K562 (cell line): ENCODE results near the gene DGKZ. TPM values are rescaled to one million over a fixed set of nuclear protein-coding genes. Genes with fewer than 3 reads are reported as not detected.

Experiments used
- ATF1 ChIP-seq, 2 experiments: fragments of 450-650 bp in 1 of 2; IDR thresholded peaks; 2 replicates each; pipeline ENCODE4 v1.6.1; 2016; ENCODE audit warnings: missing compliant biosample characterization in 1 of 2, missing genetic modification characterization in 1 of 2
- ILF3 ChIP-seq: fragments of 450-650 bp; IDR thresholded peaks from 2 replicates; pipeline ENCODE4 v1.6.1; 2018; ENCODE audit warnings: antibody characterized with exemption, mild to moderate bottlenecking, moderate library complexity, borderline replicate concordance
- L3MBTL2 ChIP-seq: fragments of 450-650 bp; IDR thresholded peaks from 2 replicates; pipeline ENCODE4 v1.6.1; 2016; ENCODE audit warnings: mild to moderate bottlenecking, moderate library complexity
- NFATC3 ChIP-seq: fragments of 450-650 bp; IDR thresholded peaks from 2 replicates; pipeline ENCODE4 v1.6.1; 2017; ENCODE audit warnings: mild to moderate bottlenecking
- PTRF ChIP-seq: fragments of 450-650 bp; IDR thresholded peaks from 2 replicates; pipeline ENCODE4 v1.6.1; 2016; ENCODE audit warnings: mild to moderate bottlenecking, missing genetic modification characterization, missing compliant biosample characterization
- RFX1 ChIP-seq: fragments of 450-650 bp; IDR thresholded peaks from 2 replicates; pipeline ENCODE4 v1.6.1; 2016; ENCODE audit warnings: mild to moderate bottlenecking, moderate library complexity
- SAFB ChIP-seq: fragments of 200-400 bp; formaldehyde crosslinking; IDR thresholded peaks from 2 replicates; pipeline ENCODE4 v1.6.1; 2017; ENCODE audit warnings: low read depth, low read length, borderline replicate concordance
- SNIP1 ChIP-seq: fragments of 450-650 bp; IDR thresholded peaks from 2 replicates; pipeline ENCODE4 v1.7.1; 2017; ENCODE audit warnings: low read depth, mild to moderate bottlenecking
- ZBTB7A ChIP-seq: IDR thresholded peaks from 2 replicates; pipeline ENCODE4 v1.6.1; 2011; ENCODE audit warnings: low read depth, mild to moderate bottlenecking, low read length, moderate library complexity, borderline replicate concordance; ENCODE audit not compliant: control insufficient read depth
- ZNF3 ChIP-seq: fragments of 250-450 bp; sonication (Bioruptor Pico); IDR thresholded peaks from 2 replicates; pipeline ENCODE4 v1.5.0; 2021; ENCODE audit warnings: mild to moderate bottlenecking, moderate library complexity
- ZNF583 ChIP-seq: fragments of 250-450 bp; sonication (Bioruptor Pico); IDR thresholded peaks from 2 replicates; pipeline ENCODE4 v1.4.0; 2020
- ZNF586 ChIP-seq: fragments of 450-650 bp; formaldehyde crosslinking; conservative IDR thresholded peaks from 2 replicates; pipeline ENCODE4 v1.4.0; 2020; ENCODE audit warnings: mild to moderate bottlenecking, moderate library complexity
- polyA plus RNA-seq, 8 experiments: library from polyadenylated mRNA; depleted of rRNA in 4 of 8; stranded (reverse) in 5 of 8; unstranded in 3 of 8; fragments of >200 nt; fragmentation: Nextera tagmentation in 2 of 8; fragmentation: Illumina TruSeq in 1 of 8; extraction: Ambion mirVana in 2 of 8; extraction: Trizol in 1 of 8; gene quantifications; 2 replicates each; pipeline versions ENCODE4 v1.2.1 to v1.2.3, GENCODE V29; 2011 to 2014; ENCODE audit warnings: inconsistent platforms in 1 of 8, missing spikeins in 1 of 8
- total RNA-seq, 7 experiments: library from RNA; depleted of rRNA in 6 of 7; stranded (reverse); fragments of >200 nt in 6 of 7; fragmentation: Illumina TruSeq in 2 of 7; extraction: Trizol in 2 of 7; gene quantifications; 2 replicates each; pipeline versions ENCODE4 v1.2.1 to v1.2.3, GENCODE V29; 2011 to 2021; ENCODE audit warnings: low replicate concordance in 1 of 7
- TF ChIP-seq, protein P1 (sequence below): fragments of 450-650 bp; IDR thresholded peaks from 2 replicates; pipeline ENCODE4 v1.7.1; 2018; ENCODE audit warnings: mild to moderate bottlenecking, low read depth; ENCODE audit not compliant: partially characterized antibody
- TF ChIP-seq, protein P2 (sequence below): fragments of 450-650 bp; IDR thresholded peaks from 2 replicates; pipeline ENCODE4 v1.6.1; 2016; ENCODE audit warnings: mild to moderate bottlenecking, moderate library complexity

Gene DGKZ
- total and polyA plus RNA-seq, 9 of the 15 experiments (the other 6 are each of a cell fraction or from before 2014, with no cell fraction given) = 0.51 to 100 (median 44.2) TPM

DNA sequence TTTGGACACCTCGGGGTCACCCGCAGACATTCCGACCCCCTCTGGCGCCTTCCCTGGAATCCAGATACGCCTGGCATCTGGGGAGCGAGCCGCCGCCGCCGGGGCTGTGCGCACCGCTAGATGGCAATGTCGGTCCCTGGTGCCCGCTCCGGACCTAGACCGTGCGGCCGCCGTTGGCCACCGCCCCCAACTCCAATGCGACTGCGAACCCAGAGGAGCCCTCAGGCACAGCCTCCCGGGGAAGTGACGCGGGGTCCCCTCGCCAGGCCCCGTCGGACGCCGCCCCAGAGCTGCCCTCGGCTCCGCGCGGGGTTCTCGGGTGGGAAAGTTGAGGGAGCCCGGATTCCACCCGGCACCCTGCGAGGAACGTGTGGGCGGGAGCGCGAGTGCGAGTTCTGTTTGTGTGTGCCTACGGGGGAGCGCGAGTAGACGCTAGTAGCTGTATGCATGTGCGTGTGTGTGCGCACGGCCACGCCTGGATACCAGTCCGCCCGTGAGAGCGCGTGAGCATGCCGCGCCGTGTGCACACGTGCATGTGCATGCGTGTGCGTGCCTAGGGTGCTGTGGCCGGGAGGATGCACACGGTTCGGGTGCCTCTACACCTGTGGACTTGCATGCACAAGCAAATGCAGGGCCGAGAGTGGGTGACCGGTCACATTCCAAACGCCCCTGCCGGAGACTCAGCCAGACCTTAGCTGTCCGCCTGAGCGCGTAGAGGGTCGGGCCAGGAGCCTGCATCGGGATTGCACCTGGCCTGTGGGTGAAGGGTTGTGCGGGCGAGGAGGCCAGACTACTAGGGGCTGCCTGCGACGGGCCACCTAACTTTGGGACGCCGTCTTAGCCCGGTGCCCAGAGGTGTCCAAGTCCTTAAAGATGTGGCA, 42.4 kb downstream of the DGKZ start (continued):
- TF ChIP-seq, protein P1, sequence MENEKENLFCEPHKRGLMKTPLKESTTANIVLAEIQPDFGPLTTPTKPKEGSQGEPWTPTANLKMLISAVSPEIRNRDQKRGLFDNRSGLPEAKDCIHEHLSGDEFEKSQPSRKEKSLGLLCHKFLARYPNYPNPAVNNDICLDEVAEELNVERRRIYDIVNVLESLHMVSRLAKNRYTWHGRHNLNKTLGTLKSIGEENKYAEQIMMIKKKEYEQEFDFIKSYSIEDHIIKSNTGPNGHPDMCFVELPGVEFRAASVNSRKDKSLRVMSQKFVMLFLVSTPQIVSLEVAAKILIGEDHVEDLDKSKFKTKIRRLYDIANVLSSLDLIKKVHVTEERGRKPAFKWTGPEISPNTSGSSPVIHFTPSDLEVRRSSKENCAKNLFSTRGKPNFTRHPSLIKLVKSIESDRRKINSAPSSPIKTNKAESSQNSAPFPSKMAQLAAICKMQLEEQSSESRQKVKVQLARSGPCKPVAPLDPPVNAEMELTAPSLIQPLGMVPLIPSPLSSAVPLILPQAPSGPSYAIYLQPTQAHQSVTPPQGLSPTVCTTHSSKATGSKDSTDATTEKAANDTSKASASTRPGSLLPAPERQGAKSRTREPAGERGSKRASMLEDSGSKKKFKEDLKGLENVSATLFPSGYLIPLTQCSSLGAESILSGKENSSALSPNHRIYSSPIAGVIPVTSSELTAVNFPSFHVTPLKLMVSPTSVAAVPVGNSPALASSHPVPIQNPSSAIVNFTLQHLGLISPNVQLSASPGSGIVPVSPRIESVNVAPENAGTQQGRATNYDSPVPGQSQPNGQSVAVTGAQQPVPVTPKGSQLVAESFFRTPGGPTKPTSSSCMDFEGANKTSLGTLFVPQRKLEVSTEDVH = no peak
- TF ChIP-seq, protein P2, sequence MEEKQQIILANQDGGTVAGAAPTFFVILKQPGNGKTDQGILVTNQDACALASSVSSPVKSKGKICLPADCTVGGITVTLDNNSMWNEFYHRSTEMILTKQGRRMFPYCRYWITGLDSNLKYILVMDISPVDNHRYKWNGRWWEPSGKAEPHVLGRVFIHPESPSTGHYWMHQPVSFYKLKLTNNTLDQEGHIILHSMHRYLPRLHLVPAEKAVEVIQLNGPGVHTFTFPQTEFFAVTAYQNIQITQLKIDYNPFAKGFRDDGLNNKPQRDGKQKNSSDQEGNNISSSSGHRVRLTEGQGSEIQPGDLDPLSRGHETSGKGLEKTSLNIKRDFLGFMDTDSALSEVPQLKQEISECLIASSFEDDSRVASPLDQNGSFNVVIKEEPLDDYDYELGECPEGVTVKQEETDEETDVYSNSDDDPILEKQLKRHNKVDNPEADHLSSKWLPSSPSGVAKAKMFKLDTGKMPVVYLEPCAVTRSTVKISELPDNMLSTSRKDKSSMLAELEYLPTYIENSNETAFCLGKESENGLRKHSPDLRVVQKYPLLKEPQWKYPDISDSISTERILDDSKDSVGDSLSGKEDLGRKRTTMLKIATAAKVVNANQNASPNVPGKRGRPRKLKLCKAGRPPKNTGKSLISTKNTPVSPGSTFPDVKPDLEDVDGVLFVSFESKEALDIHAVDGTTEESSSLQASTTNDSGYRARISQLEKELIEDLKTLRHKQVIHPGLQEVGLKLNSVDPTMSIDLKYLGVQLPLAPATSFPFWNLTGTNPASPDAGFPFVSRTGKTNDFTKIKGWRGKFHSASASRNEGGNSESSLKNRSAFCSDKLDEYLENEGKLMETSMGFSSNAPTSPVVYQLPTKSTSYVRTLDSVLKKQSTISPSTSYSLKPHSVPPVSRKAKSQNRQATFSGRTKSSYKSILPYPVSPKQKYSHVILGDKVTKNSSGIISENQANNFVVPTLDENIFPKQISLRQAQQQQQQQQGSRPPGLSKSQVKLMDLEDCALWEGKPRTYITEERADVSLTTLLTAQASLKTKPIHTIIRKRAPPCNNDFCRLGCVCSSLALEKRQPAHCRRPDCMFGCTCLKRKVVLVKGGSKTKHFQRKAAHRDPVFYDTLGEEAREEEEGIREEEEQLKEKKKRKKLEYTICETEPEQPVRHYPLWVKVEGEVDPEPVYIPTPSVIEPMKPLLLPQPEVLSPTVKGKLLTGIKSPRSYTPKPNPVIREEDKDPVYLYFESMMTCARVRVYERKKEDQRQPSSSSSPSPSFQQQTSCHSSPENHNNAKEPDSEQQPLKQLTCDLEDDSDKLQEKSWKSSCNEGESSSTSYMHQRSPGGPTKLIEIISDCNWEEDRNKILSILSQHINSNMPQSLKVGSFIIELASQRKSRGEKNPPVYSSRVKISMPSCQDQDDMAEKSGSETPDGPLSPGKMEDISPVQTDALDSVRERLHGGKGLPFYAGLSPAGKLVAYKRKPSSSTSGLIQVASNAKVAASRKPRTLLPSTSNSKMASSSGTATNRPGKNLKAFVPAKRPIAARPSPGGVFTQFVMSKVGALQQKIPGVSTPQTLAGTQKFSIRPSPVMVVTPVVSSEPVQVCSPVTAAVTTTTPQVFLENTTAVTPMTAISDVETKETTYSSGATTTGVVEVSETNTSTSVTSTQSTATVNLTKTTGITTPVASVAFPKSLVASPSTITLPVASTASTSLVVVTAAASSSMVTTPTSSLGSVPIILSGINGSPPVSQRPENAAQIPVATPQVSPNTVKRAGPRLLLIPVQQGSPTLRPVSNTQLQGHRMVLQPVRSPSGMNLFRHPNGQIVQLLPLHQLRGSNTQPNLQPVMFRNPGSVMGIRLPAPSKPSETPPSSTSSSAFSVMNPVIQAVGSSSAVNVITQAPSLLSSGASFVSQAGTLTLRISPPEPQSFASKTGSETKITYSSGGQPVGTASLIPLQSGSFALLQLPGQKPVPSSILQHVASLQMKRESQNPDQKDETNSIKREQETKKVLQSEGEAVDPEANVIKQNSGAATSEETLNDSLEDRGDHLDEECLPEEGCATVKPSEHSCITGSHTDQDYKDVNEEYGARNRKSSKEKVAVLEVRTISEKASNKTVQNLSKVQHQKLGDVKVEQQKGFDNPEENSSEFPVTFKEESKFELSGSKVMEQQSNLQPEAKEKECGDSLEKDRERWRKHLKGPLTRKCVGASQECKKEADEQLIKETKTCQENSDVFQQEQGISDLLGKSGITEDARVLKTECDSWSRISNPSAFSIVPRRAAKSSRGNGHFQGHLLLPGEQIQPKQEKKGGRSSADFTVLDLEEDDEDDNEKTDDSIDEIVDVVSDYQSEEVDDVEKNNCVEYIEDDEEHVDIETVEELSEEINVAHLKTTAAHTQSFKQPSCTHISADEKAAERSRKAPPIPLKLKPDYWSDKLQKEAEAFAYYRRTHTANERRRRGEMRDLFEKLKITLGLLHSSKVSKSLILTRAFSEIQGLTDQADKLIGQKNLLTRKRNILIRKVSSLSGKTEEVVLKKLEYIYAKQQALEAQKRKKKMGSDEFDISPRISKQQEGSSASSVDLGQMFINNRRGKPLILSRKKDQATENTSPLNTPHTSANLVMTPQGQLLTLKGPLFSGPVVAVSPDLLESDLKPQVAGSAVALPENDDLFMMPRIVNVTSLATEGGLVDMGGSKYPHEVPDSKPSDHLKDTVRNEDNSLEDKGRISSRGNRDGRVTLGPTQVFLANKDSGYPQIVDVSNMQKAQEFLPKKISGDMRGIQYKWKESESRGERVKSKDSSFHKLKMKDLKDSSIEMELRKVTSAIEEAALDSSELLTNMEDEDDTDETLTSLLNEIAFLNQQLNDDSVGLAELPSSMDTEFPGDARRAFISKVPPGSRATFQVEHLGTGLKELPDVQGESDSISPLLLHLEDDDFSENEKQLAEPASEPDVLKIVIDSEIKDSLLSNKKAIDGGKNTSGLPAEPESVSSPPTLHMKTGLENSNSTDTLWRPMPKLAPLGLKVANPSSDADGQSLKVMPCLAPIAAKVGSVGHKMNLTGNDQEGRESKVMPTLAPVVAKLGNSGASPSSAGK = no peak
- TF ChIP-seq SNIP1 (no peak), ILF3 (no peak), ATF1 (CRISPR knock-in tag; IDR thresholded peaks at IDR 0.05) (no peak), ATF1 (tag; IDR thresholded peaks at IDR 0.05) (0 out of 2 replicates have a peak, but pooled peaks have one; percentile 40), NFATC3 (no peak), SAFB (peak; percentile 77), PTRF (no peak), ZBTB7A (peak; percentile 77; the same call in 1 of the 2 replicates), ZNF586 (CRISPR knock-in tag) (no peak), ZNF3 (CRISPR knock-in tag) (no peak), ZNF583 (CRISPR knock-in tag) (no peak), RFX1 (no peak), L3MBTL2 (peak; percentile 10; the same call in 1 of the 2 replicates)
